Subcutaneous adipose tissue (tissue), 4 donors: ENCODE measurements around the gene COL16A1. TPM values are rescaled to one million over a fixed set of nuclear protein-coding genes. Genes with fewer than 3 reads are reported as not detected.

Source experiments
- total RNA-seq, 4 donors: library from RNA; depleted of rRNA; stranded (reverse); fragments of >200 nt; gene quantifications; one replicate each; pipeline ENCODE4 v1.1.0, GENCODE V29; 2016
- TF ChIP-seq, protein P1 (sequence below): fragments of 450-650 bp; IDR thresholded peaks from one replicate; pipeline ENCODE4 v1.5.1; 2016; ENCODE audit warnings: low read depth, mild to moderate bottlenecking, control low read depth, antibody characterized with exemption, moderate library complexity

COL16A1 gene
- total RNA-seq, 4 donors from 2014 or later: 24.0 to 79.1 (median 55.0) TPM

GRCh38 chr1:31673433-31673832 is 30.4 kb downstream of the COL16A1 start:
- TF ChIP-seq, protein P1, sequence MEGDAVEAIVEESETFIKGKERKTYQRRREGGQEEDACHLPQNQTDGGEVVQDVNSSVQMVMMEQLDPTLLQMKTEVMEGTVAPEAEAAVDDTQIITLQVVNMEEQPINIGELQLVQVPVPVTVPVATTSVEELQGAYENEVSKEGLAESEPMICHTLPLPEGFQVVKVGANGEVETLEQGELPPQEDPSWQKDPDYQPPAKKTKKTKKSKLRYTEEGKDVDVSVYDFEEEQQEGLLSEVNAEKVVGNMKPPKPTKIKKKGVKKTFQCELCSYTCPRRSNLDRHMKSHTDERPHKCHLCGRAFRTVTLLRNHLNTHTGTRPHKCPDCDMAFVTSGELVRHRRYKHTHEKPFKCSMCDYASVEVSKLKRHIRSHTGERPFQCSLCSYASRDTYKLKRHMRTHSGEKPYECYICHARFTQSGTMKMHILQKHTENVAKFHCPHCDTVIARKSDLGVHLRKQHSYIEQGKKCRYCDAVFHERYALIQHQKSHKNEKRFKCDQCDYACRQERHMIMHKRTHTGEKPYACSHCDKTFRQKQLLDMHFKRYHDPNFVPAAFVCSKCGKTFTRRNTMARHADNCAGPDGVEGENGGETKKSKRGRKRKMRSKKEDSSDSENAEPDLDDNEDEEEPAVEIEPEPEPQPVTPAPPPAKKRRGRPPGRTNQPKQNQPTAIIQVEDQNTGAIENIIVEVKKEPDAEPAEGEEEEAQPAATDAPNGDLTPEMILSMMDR: no peak

- TF ChIP-seq, protein P1: no peak
Observed at GRCh38 chr1:31672986-31673385, 30.8 kb downstream of the COL16A1 start.

DNA sequence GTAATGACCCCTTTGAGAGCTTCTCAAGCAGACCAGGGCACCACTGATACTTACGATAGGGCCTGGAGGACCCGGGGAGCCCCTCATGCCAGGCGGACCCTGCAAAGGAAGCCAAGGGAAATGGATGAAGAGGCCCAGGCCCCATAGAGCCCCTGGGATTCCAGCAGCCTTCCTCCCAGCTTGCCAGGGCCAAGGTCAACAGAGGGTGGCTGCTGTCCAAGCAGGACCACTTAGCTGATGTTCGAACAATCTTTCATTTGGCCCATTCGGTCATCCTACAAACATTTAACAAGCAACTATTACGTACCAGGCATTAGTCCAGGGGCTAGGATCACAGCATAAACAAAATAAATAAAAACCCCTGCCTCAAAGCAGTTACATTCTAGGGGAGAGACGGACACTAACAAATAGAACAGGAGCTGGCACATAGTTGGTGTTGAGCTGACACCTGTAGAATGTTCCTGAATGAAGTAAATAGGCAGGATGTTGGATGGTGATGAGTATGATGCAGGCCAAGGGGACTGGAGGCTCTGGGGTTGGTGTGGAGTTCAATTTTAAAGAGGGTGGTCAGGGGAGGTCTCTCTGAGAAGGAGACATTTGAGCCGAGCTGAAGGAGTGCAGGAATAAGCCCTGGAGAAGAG is 32.1 kb downstream of the COL16A1 start:
- TF ChIP-seq, protein P1: no peak

DNA sequence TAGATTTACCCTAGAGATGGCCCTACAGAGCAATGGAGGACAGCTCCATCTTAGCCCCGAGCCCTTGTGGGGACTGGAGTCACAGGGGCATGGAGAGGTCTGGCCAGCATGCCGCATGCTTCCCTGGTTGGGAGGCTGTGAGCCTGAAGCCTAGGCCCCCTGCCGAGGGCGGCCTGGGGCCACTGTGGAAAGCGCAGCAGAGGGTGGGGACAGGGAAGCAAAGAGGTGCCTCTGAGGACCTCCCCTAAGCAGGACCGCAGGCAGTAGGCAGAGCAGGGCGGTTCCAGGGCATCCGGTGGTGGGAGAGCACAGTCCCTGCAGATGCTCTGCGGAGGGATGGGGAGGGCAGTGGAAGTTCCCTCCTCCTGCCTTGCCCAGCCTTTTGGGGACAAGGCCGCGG is 32.7 kb downstream of the COL16A1 start:
- TF ChIP-seq, protein P1: no peak

- TF ChIP-seq, protein P1: no peak
Observed at GRCh38 chr1:31670593-31670964, 33.2 kb downstream of the COL16A1 start.

- TF ChIP-seq, protein P1: no peak
Observed at GRCh38 chr1:31669786-31670592, 33.8 kb downstream of the COL16A1 start.

DNA sequence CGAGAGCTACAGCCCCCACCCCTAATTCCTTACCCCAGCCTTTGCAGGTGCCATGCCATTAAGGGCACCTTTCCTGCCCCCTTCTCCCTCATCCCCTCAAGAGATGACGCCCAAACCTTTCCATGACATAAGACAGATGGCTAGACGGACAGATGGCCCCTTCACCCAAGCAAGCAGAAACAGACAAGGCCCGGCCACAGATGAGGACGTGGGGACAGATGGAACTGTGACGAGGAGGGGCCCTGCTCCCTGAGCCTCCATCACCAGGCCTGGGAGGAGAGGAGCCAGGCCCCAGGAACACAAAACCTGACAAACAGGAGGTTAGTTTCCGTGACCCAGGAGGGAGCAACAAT is 34.4 kb downstream of the COL16A1 start:
- TF ChIP-seq, protein P1: no peak
